DOHH2 (cell line): ENCODE data around the gene ERN1.

ENCODE experiments used
- EZH2phosphoT487 ChIP-seq: fragments of 200-600 bp; sonication (generic); IDR thresholded peaks from 2 replicates; pipeline ENCODE4 v1.6.1; 2017; ENCODE audit warnings: borderline replicate concordance, mild to moderate bottlenecking, antibody characterized with exemption, low read length, moderate library complexity, mixed read lengths
- TF ChIP-seq, protein P1 (sequence below): fragments of 200-600 bp; sonication (generic); IDR thresholded peaks from one replicate; pipeline ENCODE4 v1.5.1; 2014; ENCODE audit warnings: antibody characterized with exemption, mild to moderate bottlenecking, low read depth, low read length; ENCODE audit not compliant: poor library complexity, severe bottlenecking

DNA sequence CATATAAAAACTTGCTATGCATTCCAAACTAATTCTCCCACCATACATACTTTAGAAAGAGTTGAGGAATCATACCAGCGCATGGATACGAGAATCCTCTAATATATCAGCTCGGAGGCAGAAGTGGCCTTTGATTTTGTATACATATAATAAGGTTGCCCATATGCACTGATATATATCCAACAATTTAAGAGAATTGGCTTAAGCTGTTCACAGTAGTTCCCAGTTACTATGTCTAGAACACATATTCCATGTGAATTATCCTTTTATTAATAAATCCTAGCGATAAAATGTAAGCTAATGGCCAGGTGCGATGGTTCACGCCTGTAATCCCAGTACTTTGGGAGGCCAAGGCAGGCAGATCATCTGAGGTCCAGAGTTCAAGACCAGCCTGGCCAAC is 19.3 kb upstream of the ERN1 start:
- TF ChIP-seq, protein P1, sequence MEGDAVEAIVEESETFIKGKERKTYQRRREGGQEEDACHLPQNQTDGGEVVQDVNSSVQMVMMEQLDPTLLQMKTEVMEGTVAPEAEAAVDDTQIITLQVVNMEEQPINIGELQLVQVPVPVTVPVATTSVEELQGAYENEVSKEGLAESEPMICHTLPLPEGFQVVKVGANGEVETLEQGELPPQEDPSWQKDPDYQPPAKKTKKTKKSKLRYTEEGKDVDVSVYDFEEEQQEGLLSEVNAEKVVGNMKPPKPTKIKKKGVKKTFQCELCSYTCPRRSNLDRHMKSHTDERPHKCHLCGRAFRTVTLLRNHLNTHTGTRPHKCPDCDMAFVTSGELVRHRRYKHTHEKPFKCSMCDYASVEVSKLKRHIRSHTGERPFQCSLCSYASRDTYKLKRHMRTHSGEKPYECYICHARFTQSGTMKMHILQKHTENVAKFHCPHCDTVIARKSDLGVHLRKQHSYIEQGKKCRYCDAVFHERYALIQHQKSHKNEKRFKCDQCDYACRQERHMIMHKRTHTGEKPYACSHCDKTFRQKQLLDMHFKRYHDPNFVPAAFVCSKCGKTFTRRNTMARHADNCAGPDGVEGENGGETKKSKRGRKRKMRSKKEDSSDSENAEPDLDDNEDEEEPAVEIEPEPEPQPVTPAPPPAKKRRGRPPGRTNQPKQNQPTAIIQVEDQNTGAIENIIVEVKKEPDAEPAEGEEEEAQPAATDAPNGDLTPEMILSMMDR, result no peak
- TF ChIP-seq EZH2phosphoT487, result no peak
